ENCODE measurements around the gene NRDC.

Gene NRDC

GRCh38 chr1:51756290-51756689 lies 122.2 kb downstream of the NRDC start:
- no peak for DNase-seq

- DNase-seq = no peak
These were observed 123.1 kb downstream of the NRDC start for GRCh38 chr1:51755437-51755836.

DNA sequence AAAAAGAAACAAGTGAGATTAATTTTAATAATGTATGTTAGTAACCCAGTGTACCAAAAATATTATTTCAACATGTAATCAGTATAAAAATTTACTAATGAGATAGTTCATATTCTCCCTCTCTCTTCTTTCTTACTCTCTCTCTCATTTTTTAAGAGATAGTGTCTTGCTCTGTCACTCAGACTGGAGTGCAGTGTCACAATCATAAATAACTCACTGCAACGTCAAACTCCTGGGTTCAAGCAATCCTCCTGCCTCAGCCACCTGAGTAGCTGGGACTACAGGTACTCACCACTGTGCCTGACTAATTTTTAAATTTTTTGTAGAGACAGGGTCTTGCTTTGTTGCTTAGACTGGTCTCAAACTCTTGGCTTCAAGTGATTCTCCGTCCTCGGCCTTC lies 123.9 kb downstream of the NRDC start:
- no peak for DNase-seq

- DNase-seq = no peak
These were observed 124.6 kb downstream of the NRDC start for GRCh38 chr1:51753969-51754368.

DNA sequence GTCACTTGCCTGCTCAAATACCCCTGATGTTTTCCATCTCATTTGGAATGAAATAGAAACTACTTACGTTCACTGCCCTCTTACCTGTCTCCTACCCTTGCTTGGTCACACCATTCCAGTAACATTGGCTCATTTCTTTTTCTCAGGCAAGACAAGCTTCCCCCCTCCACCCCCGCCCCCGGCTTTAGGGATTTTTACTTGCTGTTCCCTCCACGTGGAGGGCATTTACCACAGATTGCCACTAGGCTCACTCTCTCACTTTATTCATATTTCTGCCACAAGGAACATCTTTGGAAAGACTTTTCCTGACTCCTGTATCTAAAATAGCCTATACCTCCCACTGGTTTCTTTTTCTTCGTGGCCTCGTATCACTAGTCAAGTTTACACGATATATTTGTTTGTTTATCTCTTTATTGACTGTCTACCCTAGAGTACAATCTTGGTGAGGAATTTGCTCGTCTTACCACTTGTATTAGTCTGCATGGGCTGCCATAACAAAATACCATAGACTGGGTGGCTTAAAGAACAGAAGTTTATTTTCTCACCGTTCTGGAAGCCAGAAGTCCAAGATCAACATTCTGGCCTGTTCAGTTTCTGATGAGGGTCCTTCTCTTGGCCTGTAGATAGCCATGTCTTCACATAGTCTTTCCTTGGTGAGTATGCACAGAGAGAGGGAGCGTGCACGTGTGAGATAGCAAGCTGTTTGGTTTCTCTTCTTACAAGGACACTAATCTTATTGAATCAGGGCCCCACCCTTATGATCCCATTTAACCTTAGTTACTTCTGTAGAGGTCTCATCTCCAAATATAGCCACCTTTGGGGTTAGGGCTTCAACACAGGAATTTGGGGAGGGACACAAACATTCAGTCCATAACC lies 126.2 kb downstream of the NRDC start:
- DNase-seq = no peak

DNA sequence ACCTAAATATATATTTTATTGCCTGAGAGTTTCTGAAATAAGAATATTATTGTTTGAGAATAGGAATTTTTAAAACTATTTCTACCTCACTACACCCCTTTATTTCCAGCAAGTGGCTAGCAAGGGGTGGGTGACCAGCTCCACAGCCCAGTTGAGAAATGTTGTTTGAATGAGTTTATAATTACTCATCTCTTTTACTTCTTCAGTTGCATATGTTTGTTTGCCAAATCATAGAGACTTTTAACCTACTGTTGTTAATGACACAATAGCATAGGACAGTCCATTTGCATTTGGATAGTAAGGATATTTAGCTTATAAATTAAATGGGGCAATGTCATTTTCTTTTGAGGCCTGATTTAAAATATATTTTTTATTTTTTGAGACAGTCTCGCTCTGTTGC lies 127.8 kb downstream of the NRDC start:
- DNase-seq = no peak

DNA sequence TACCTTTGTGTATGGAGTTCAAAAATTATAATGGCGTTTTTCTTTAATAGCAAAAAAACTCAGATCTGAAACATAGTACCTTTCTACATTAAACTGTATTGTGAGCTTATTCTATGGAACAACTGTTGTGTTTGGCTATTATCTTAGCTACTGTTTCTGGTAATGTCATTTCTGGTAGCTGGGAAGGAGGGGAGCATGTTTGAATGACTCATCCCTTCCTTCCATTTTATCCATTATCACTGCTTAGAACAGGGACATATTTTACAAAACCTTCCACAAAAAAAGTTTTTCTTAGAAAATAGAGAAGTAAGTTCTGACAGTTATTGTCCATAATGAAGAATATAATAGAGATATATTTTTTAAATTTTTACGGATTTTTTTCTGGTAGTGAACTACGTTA lies 128.3 kb downstream of the NRDC start:
- DNase-seq = no peak

DNA sequence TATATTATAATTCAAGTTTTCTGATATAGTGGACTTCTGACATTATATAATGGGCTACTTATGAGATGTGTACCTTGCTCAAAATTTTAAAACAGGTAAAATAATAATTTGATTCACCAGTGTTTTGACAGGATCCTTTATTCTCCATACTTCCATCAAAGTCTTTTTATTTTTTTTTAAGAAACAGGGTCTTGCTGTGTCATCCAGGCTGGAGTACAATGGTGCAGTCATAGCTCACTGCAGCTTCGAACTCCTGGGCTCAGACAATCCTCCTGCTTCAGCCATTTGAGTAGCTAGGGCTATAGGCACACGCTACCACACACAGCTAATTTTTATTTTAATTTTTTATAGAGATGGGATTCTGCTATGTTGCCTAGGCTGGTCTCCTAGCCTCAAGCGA lies 129.4 kb downstream of the NRDC start:
- no peak for DNase-seq

- no peak for DNase-seq
These were observed 133.3 kb downstream of the NRDC start for GRCh38 chr1:51745304-51745570.

- DNase-seq = no peak
These were observed 133.8 kb downstream of the NRDC start for GRCh38 chr1:51744506-51745303.

- no peak for DNase-seq
These were observed 137.3 kb downstream of the NRDC start for GRCh38 chr1:51741121-51741681.

GRCh38 chr1:51740652-51741051 lies 137.9 kb downstream of the NRDC start:
- no peak for DNase-seq
